K562 (cell line): Measurements from ENCODE around the gene LMOD1. TPM values are rescaled to one million over a fixed set of nuclear protein-coding genes. Genes with fewer than 3 reads are reported as not detected.

Experiments used
- ATAC-seq: fragments of 200-7000 bp; cut with Tn5 transposase; 3 replicates; pipeline ENCODE4 v1.9.1; 2020; ENCODE audit warnings: moderate library complexity
- BruUV-seq: library from RNA; stranded (reverse); fragments of 400-500 nt; replicated peaks from 2 replicates; lab custom pipeline; 2021; lab: Mats Ljungman, UMichigan
- CTCF ChIA-PET: fragments of 300-600 bp; formaldehyde crosslinking; extraction: SDS; loops from one replicate; lab custom pipeline; 2021; ENCODE audit warnings: low intra/inter-chr PET ratio; lab: Yijun Ruan, JAX
- POLR2A ChIA-PET: fragments of 300-600, 350-650 bp; sonication (Branson Sonifier 250); formaldehyde crosslinking; extraction: SDS; loops from one replicate; lab custom pipeline; 2021; ENCODE audit warnings: antibody characterized with exemption, inconsistent platforms; lab: Yijun Ruan, JAX
- DNase-seq, 4 experiments: peaks; one replicate each; pipeline versions ENCODE4 v3.0.0 to v3.0.0-alpha.2; 2011 to 2018; ENCODE audit warnings: low spot score in 3 of 4, mixed read lengths in 3 of 4; ENCODE audit errors: extremely low read depth in 1 of 4
- FAIRE-seq: peaks from 2 replicates; lab custom pipeline; 2011; peaks lifted over from hg19 to GRCh38; lab: Jason Lieb, UNC
- H2AFZ ChIP-seq: 2 replicates; pipeline ENCODE4 v1.6.0; 2011; ENCODE audit warnings: low read depth, low read length, control low read depth, inconsistent platforms
- H3K27ac ChIP-seq: fragments of 200-600 bp; 3 replicates; pipeline ENCODE4 v1.8.0; 2011; ENCODE audit warnings: low read depth, mild to moderate bottlenecking, control low read depth, inconsistent platforms, low read length, moderate library complexity, mixed read lengths; ENCODE audit errors: extremely low read depth
- H3K27me3 ChIP-seq, 2 experiments: fragments of 300-600 bp in 1 of 2; 2 replicates in 1 of 2; 3 replicates in 1 of 2; pipeline versions ENCODE4 v1.6.0 to v1.8.0; 2011; ENCODE audit warnings: inconsistent platforms in 2 of 2, low read length in 2 of 2, mild to moderate bottlenecking in 1 of 2, mixed read lengths in 1 of 2, moderate library complexity in 1 of 2; ENCODE audit not compliant: control insufficient read depth in 2 of 2, insufficient read depth in 2 of 2
- H3K36me3 ChIP-seq: fragments of 300-600 bp; 3 replicates; pipeline ENCODE4 v1.8.0; 2011; ENCODE audit warnings: mild to moderate bottlenecking, low read length, inconsistent platforms; ENCODE audit not compliant: control insufficient read depth, insufficient read depth
- H3K4me1 ChIP-seq, 2 experiments: fragments of 200-600 bp in 1 of 2; replicated peaks in 1 of 2; 2 replicates in 1 of 2; 3 replicates in 1 of 2; pipeline versions ENCODE4 v1.5.1 to v1.8.0; 2011; ENCODE audit warnings: inconsistent platforms in 2 of 2, low read length in 2 of 2, mild to moderate bottlenecking in 1 of 2, mixed read lengths in 1 of 2, moderate library complexity in 1 of 2; ENCODE audit not compliant: control insufficient read depth in 2 of 2, insufficient read depth in 2 of 2
- H3K4me2 ChIP-seq: 2 replicates; pipeline ENCODE4 v1.6.1; 2011; ENCODE audit warnings: low read length, control low read depth, inconsistent platforms, mixed read lengths; ENCODE audit not compliant: insufficient read depth
- H3K4me3 ChIP-seq: fragments of 200-600 bp; sonication (generic), shearing (Covaris generic); 2 replicates; pipeline ENCODE4 v1.5.1; 2016; ENCODE audit warnings: control low read depth, inconsistent platforms
- H3K79me2 ChIP-seq: fragments of 200-600 bp; 3 replicates; pipeline ENCODE4 v1.8.0; 2011; ENCODE audit warnings: low read length, inconsistent platforms; ENCODE audit not compliant: control insufficient read depth, insufficient read depth
- H3K9ac ChIP-seq, 2 experiments: 2 replicates each; pipeline versions ENCODE4 v1.6.0 to v1.6.1; 2011; ENCODE audit warnings: low read depth in 2 of 2, low read length in 2 of 2, control low read depth in 1 of 2, inconsistent platforms in 1 of 2, mild to moderate bottlenecking in 1 of 2, mixed read lengths in 1 of 2; ENCODE audit not compliant: insufficient read depth in 1 of 2
- H3K9me1 ChIP-seq: one replicate; pipeline ENCODE4 v1.6.0; 2011; ENCODE audit warnings: inconsistent platforms, mild to moderate bottlenecking, low read length, moderate library complexity; ENCODE audit not compliant: control insufficient read depth, insufficient read depth
- H3K9me3 ChIP-seq: replicated peaks from 2 replicates; pipeline ENCODE4 v1.5.1; 2011; ENCODE audit warnings: low read depth, low read length, inconsistent platforms; ENCODE audit not compliant: control insufficient read depth, insufficient read depth
- H4K20me1 ChIP-seq: replicated peaks from 2 replicates; pipeline ENCODE4 v1.6.1; 2011; ENCODE audit warnings: low read length, inconsistent platforms, mixed read lengths; ENCODE audit not compliant: control insufficient read depth, insufficient read depth
- MAX ChIP-seq: sonication (generic); formaldehyde crosslinking; IDR thresholded peaks from 2 replicates; pipeline ENCODE4 v1.9.0; 2022; ENCODE audit warnings: mild to moderate bottlenecking, missing genetic modification reagents
- ZNF740 ChIP-seq, 3 experiments: fragments of 200-800 bp in 1 of 3; sonication (Bioruptor generic) in 1 of 3; sonication (generic) in 1 of 3; formaldehyde crosslinking in 1 of 3; IDR thresholded peaks; 2 replicates each; pipeline versions ENCODE4 v1.6.1 to v1.8.0; 2016 to 2022; ENCODE audit warnings: mild to moderate bottlenecking in 2 of 3, missing compliant biosample characterization in 2 of 3, missing genetic modification characterization in 2 of 3, missing genetic modification reagents in 1 of 3
- WGBS: fragments of 100-300 bp; shearing (Covaris generic); methylation state at CpG from one replicate; pipeline ENCODE4 v1.1.6; 2016; ENCODE audit warnings: low coverage, mixed read lengths; ENCODE audit not compliant: insufficient coverage; ENCODE audit errors: missing lambda C conversion rate; 5-methylcytosine and 5-hydroxymethylcytosine counted together
- in situ Hi-C: fragments of 300-500 bp; cut with MboI; formaldehyde crosslinking; loops from 4 replicates; pipeline ENCODE4 v1.15.0; 2018; ENCODE audit warnings: inconsistent platforms, mixed read lengths
- intact Hi-C: fragments of 100-400 bp; cut with micrococcal nuclease; formaldehyde crosslinking; loops from 2 replicates; pipeline ENCODE4 v1.14.2; 2022
- polyA plus RNA-seq, 8 experiments: library from polyadenylated mRNA; depleted of rRNA in 4 of 8; stranded (reverse) in 5 of 8; unstranded in 3 of 8; fragments of >200 nt; fragmentation: Nextera tagmentation in 2 of 8; fragmentation: Illumina TruSeq in 1 of 8; extraction: Ambion mirVana in 2 of 8; extraction: Trizol in 1 of 8; gene quantifications; 2 replicates each; pipeline versions ENCODE4 v1.2.1 to v1.2.3, GENCODE V29; 2011 to 2014; ENCODE audit warnings: inconsistent platforms in 1 of 8, missing spikeins in 1 of 8
- total RNA-seq, 7 experiments: library from RNA; depleted of rRNA in 6 of 7; stranded (reverse); fragments of >200 nt in 6 of 7; fragmentation: Illumina TruSeq in 2 of 7; extraction: Trizol in 2 of 7; gene quantifications; 2 replicates each; pipeline versions ENCODE4 v1.2.1 to v1.2.3, GENCODE V29; 2011 to 2021; ENCODE audit warnings: low replicate concordance in 1 of 7

Gene LMOD1
- total and polyA plus RNA-seq, 9 of the 15 experiments (the other 6 are each of a cell fraction or from before 2014, with no cell fraction given) = 0.03 to 0.54 (median 0.38) TPM; not detected in 1

DNA sequence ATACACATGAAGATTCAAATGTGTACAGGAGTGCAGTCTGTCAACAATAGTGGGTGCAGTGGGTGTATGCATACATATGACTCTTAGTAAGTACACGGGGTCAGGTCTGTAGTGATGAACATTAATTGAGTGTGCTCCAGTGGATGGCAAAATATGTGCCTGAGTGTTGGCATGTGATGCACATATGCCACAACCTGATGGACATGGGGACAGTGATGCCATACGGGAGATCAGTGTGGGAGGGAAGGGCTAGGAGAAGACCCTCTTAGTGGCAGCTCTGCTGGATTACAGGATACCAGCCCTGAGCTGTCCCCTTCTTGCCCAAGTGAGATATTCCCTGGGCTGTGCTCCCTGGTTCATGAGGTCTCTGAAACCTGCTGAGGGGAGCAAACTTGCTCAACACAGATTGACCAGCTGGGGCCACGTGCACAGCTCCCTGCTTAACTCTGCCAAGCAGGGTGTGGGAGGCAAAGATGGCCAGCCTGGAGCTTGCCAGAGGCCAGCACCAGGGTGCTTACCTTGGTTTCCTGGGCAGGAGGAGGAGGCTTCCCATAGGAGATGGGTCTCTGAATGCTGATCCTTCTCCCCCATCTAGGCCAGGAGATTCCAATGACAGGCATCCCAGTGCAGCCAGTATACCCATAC lies 55.4 kb downstream of the LMOD1 start:
- Histone ChIP-seq H3K9me1 (no peaks in the 10 kb centered on the region), H4K20me1 (no peaks in the 10 kb centered on the region)
- ATAC-seq = no peak
- TF ChIP-seq MAX (CRISPR knock-in tag) = 0 out of 2 replicates have a peak, but pooled peaks have one; percentile 22
- no peak for TF ChIP-seq ZNF740 (CRISPR knock-in tag; IDR thresholded peaks at IDR 0.05)
- no peak for TF ChIP-seq ZNF740 (tag; IDR thresholded peaks at IDR 0.05)
- TF ChIP-seq, all 486 proteins: peak for 1
- no peaks in the 10 kb centered on the region for H3K9me3 ChIP-seq
- H3K4me2 ChIP-seq = no peak overlapping the region
- 6% methylated on average over 3 of the region's 3 CpGs for WGBS
- no peak overlapping the region for H3K4me3 ChIP-seq
- BruUV-seq = no TSS peak
- H3K4me1 ChIP-seq = peaks cover 16 to 30% of the 10 kb centered on the region in 2 experiments; a peak in 4 of 5 replicates
- ChIA-PET CTCF (interaction anchor here (0.9 kb wide), 1 partner anchor 82 kb away, joined by 3 read pairs; no protein-coding TSS in a partner anchor), POLR2A (interaction anchor here (0.8 to 1.6 kb wide), 2 partner anchors 8 to 64 kb away, joined by 6 to 8 read pairs; partner anchors contain the start of gene TIMM17A)
- no peaks in the 10 kb centered on the region for H3K36me3 ChIP-seq
- H3K27ac ChIP-seq = no peak overlapping the region
- H2AFZ ChIP-seq = no peak overlapping the region
- H3K79me2 ChIP-seq = no peaks in the 10 kb centered on the region
- H3K9ac ChIP-seq = peak overlapping the region in 1 of 2 experiments; percentile 49; a peak in 1 of 4 replicates
- FAIRE-seq (no peak), DNase-seq (no peak)
- H3K27me3 ChIP-seq = 0 out of 5 replicates have a peak, but pooled peaks cover 0 to 4% of the 10 kb centered on the region in 2 experiments
- in situ Hi-C loops (loop anchor here (5.0 kb wide), 2 partner anchors 81 to 231 kb away; partner anchors contain the start of gene GPR37L1), intact Hi-C loops (no loop called here)
